GM12874 (cell line): ENCODE data around the gene PRKCI.

Source experiments
- CTCF ChIP-seq: IDR thresholded peaks from 2 replicates; pipeline ENCODE4 v1.5.1; 2011; ENCODE audit warnings: low read depth, mild to moderate bottlenecking, control low read depth, low read length, moderate library complexity; ENCODE audit not compliant: insufficient read depth

PRKCI gene

GRCh38 chr3:170309046-170309445, 86.8 kb downstream of the PRKCI start:
- no peak for TF ChIP-seq CTCF

GRCh38 chr3:170317954-170318353, 95.7 kb downstream of the PRKCI start:
- TF ChIP-seq CTCF, result no peak

- TF ChIP-seq CTCF, result no peak
Observed at GRCh38 chr3:170320461-170321121, 98.4 kb downstream of the PRKCI start.

GRCh38 chr3:170321321-170322034, 99.3 kb downstream of the PRKCI start:
- TF ChIP-seq CTCF, result no peak

- TF ChIP-seq CTCF, result no peak
Observed at GRCh38 chr3:170322566-170323269, 100.5 kb downstream of the PRKCI start.

- no peak for TF ChIP-seq CTCF
Observed at GRCh38 chr3:170323331-170323730, 101.1 kb downstream of the PRKCI start.

- no peak for TF ChIP-seq CTCF
Observed at GRCh38 chr3:170324962-170325361, 102.7 kb downstream of the PRKCI start.
